ENCODE measurements around the gene TMEM80. TPM values are rescaled to one million over a fixed set of nuclear protein-coding genes. Genes with fewer than 3 reads are reported as not detected.

Gene TMEM80
- polyA plus RNA-seq, 1 experiment, result 18.7 TPM

- peak overlapping the region; percentile 100 for H3K27ac ChIP-seq (ENCODE audit: low read depth, low read length)
- CTCF ChIA-PET, result interaction anchor here (1.0 kb wide), 1 partner anchor 31 kb away, joined by 4 read pairs; no protein-coding TSS in a partner anchor
- peak overlapping the region; percentile 79 for H3K4me3 ChIP-seq (ENCODE audit: low read depth, low read length)
- H3K27me3 ChIP-seq (ENCODE audit: control insufficient read depth, insufficient read depth, low read length), result no peaks in the 10 kb centered on the region
- H3K9me3 ChIP-seq (ENCODE audit: control insufficient read depth, insufficient read depth, low read length), result no peaks in the 10 kb centered on the region; the same call in 1 of the 2 replicates
- no peak for TF ChIP-seq CTCF (IDR thresholded peaks at IDR 0.05; ENCODE audit: low read depth, low read length)
- DNase-seq (ENCODE audit: low read depth, low spot score), result no peak
- POLR2A ChIA-PET, result interaction anchor here (1.0 to 2.4 kb wide), 8 partner anchors 11 to 120 kb away, joined by 3 to 11 read pairs (median 10); partner anchors contain the start of genes EPS8L2 and TALDO1
Observed at GRCh38 chr11:695288-695537, 403 bp upstream of the TMEM80 start.

GRCh38 chr11:696955-697491 lies 1.4 kb downstream of the TMEM80 start:
- Histone ChIP-seq H3K4me3 (ENCODE audit: low read depth, low read length) (peak overlapping the region; percentile 79; the same call in 1 of the 2 replicates), H3K27me3 (ENCODE audit: control insufficient read depth, insufficient read depth, low read length) (no peaks in the 10 kb centered on the region), H3K9me3 (ENCODE audit: control insufficient read depth, insufficient read depth, low read length) (no peaks in the 10 kb centered on the region; the same call in 1 of the 2 replicates), H3K27ac (ENCODE audit: low read depth, low read length) (peak overlapping the region; percentile 85)
- POLR2A ChIA-PET, result interaction anchor here (0.9 to 2.2 kb wide), 3 partner anchors 9 to 55 kb away, joined by 3 to 10 read pairs (median 3); partner anchors contain the start of gene EPS8L2
- no peak for TF ChIP-seq CTCF (IDR thresholded peaks at IDR 0.05; ENCODE audit: low read depth, low read length)
- DNase-seq (ENCODE audit: low read depth, low spot score), result peak; percentile 65
- CTCF ChIA-PET, result interaction anchor here (0.6 to 5.5 kb wide), 2 partner anchors 16 to 26 kb away, joined by 3 to 23 read pairs; no protein-coding TSS in a partner anchor

GRCh38 chr11:697811-698311 lies 2.2 kb downstream of the TMEM80 start:
- H3K9me3 ChIP-seq (ENCODE audit: control insufficient read depth, insufficient read depth, low read length), result no peaks in the 10 kb centered on the region; the same call in 1 of the 2 replicates
- H3K4me3 ChIP-seq (ENCODE audit: low read depth, low read length), result no peak overlapping the region
- ChIA-PET POLR2A (interaction anchor here (1.0 kb wide), 1 partner anchor 8 kb away, joined by 3 read pairs; the partner anchor contains the start of gene EPS8L2), CTCF (interaction anchor here (5.5 kb wide), 1 partner anchor 25 kb away, joined by 23 read pairs; no protein-coding TSS in a partner anchor)
- DNase-seq (ENCODE audit: low read depth, low spot score), result no peak
- peak overlapping the region; percentile 85 for H3K27ac ChIP-seq (ENCODE audit: low read depth, low read length)
- TF ChIP-seq CTCF (IDR thresholded peaks at IDR 0.05; ENCODE audit: low read depth, low read length), result no peak
- H3K27me3 ChIP-seq (ENCODE audit: control insufficient read depth, insufficient read depth, low read length), result no peaks in the 10 kb centered on the region

- Histone ChIP-seq H3K9me3 (ENCODE audit: control insufficient read depth, insufficient read depth, low read length) (no peaks in the 10 kb centered on the region; the same call in 1 of the 2 replicates), H3K27me3 (ENCODE audit: control insufficient read depth, insufficient read depth, low read length) (no peaks in the 10 kb centered on the region), H3K27ac (ENCODE audit: low read depth, low read length) (peak overlapping the region; percentile 25), H3K4me3 (ENCODE audit: low read depth, low read length) (no peak overlapping the region)
- CTCF ChIA-PET, result interaction anchor here (5.5 kb wide), 1 partner anchor 24 kb away, joined by 23 read pairs; no protein-coding TSS in a partner anchor
- no peak for DNase-seq (ENCODE audit: low read depth, low spot score)
- POLR2A ChIA-PET, result no interaction called here
- TF ChIP-seq CTCF (IDR thresholded peaks at IDR 0.05; ENCODE audit: low read depth, low read length), result no peak
Observed at GRCh38 chr11:698493-699115, 3.0 kb downstream of the TMEM80 start.

GRCh38 chr11:699116-699508 lies 3.5 kb downstream of the TMEM80 start:
- Histone ChIP-seq H3K27me3 (ENCODE audit: control insufficient read depth, insufficient read depth, low read length) (no peaks in the 10 kb centered on the region), H3K4me3 (ENCODE audit: low read depth, low read length) (no peak overlapping the region), H3K9me3 (ENCODE audit: control insufficient read depth, insufficient read depth, low read length) (no peaks in the 10 kb centered on the region; the same call in 1 of the 2 replicates), H3K27ac (ENCODE audit: low read depth, low read length) (no peak overlapping the region)
- TF ChIP-seq CTCF (IDR thresholded peaks at IDR 0.05; ENCODE audit: low read depth, low read length), result no peak
- no peak for DNase-seq (ENCODE audit: low read depth, low spot score)
- ChIA-PET CTCF (interaction anchor here (5.5 kb wide), 1 partner anchor 24 kb away, joined by 23 read pairs; no protein-coding TSS in a partner anchor), POLR2A (no interaction called here)

Measured in AG04450 (cell line).